MM.1S (cell line): ENCODE data around the gene CYP2D6.

Experiments used
- DNase-seq: peaks from one replicate; pipeline ENCODE4 v3.0.0-alpha.2; 2015
- H2AFZ ChIP-seq: fragments of 300-600 bp; sonication (generic); 2 replicates; pipeline ENCODE4 v1.6.0; 2016; ENCODE audit warnings: antibody characterized with exemption, low read length
- H3F3A ChIP-seq: fragments of 300-600 bp; sonication (generic); 2 replicates; pipeline ENCODE4 v1.6.1; 2016; ENCODE audit warnings: mild to moderate bottlenecking, antibody characterized with exemption, low read length, moderate library complexity, mixed read lengths; ENCODE audit not compliant: insufficient read depth
- H3K27ac ChIP-seq: fragments of 300-600 bp; sonication (generic); 2 replicates; pipeline ENCODE4 v1.5.1; 2016; ENCODE audit warnings: mild to moderate bottlenecking, low read length
- H3K27me3 ChIP-seq: fragments of 300-600 bp; sonication (generic); replicated peaks from 2 replicates; pipeline ENCODE4 v1.6.0; 2016; ENCODE audit warnings: low read length; ENCODE audit not compliant: insufficient read depth
- H3K36me3 ChIP-seq: fragments of 300-600 bp; sonication (generic); replicated peaks from 2 replicates; pipeline ENCODE4 v1.6.1; 2016; ENCODE audit warnings: mild to moderate bottlenecking, low read length, mixed read lengths; ENCODE audit not compliant: insufficient read depth
- H3K4me1 ChIP-seq: fragments of 300-600 bp; sonication (generic); 2 replicates; pipeline ENCODE4 v1.6.1; 2016; ENCODE audit warnings: low read length, mixed read lengths
- H3K4me2 ChIP-seq: fragments of 300-600 bp; sonication (generic); 2 replicates; pipeline ENCODE4 v1.6.0; 2016; ENCODE audit warnings: low read depth, low read length
- H3K4me3 ChIP-seq: fragments of 300-600 bp; sonication (generic); 2 replicates; pipeline ENCODE4 v1.5.1; 2016; ENCODE audit warnings: low read length, mixed read lengths
- H3K79me2 ChIP-seq: fragments of 300-600 bp; sonication (generic); 2 replicates; pipeline ENCODE4 v1.6.1; 2016; ENCODE audit warnings: mixed run types, low read length, mixed read lengths
- H3K9ac ChIP-seq: fragments of 300-600 bp; sonication (generic); 2 replicates; pipeline ENCODE4 v1.6.1; 2016; ENCODE audit warnings: low read length, mixed read lengths
- H3K9me2 ChIP-seq: fragments of 300-600 bp; sonication (generic); replicated peaks from 2 replicates; pipeline ENCODE4 v1.6.1; 2016; ENCODE audit warnings: mild to moderate bottlenecking, low read length, mixed read lengths; ENCODE audit not compliant: insufficient read depth
- H3K9me3 ChIP-seq: fragments of 300-600 bp; sonication (generic); replicated peaks from 2 replicates; pipeline ENCODE4 v1.6.1; 2016; ENCODE audit warnings: mild to moderate bottlenecking, low read length, mixed read lengths; ENCODE audit not compliant: insufficient read depth
- H4K20me1 ChIP-seq: fragments of 300-600 bp; sonication (generic); 2 replicates; pipeline ENCODE4 v1.6.1; 2016; ENCODE audit warnings: mild to moderate bottlenecking, low read length, moderate library complexity, mixed read lengths; ENCODE audit not compliant: insufficient read depth
- EZH2 ChIP-seq: fragments of 300-600 bp; sonication (generic); optimal IDR thresholded peaks from 2 replicates; pipeline ENCODE3; 2017; ENCODE audit warnings: low read depth, mild to moderate bottlenecking, antibody characterized with exemption, low read length, mixed read lengths
- EZH2phosphoT487 ChIP-seq: fragments of 300-600 bp; sonication (generic); IDR thresholded peaks from 2 replicates; pipeline ENCODE4 v1.6.1; 2018; ENCODE audit warnings: antibody characterized with exemption, low read length
- TF ChIP-seq, protein P1 (sequence below): fragments of 300-600 bp; sonication (generic); IDR thresholded peaks from 2 replicates; pipeline ENCODE4 v1.5.1; 2016; ENCODE audit warnings: antibody characterized with exemption, low read length, mixed read lengths

Gene CYP2D6

DNA sequence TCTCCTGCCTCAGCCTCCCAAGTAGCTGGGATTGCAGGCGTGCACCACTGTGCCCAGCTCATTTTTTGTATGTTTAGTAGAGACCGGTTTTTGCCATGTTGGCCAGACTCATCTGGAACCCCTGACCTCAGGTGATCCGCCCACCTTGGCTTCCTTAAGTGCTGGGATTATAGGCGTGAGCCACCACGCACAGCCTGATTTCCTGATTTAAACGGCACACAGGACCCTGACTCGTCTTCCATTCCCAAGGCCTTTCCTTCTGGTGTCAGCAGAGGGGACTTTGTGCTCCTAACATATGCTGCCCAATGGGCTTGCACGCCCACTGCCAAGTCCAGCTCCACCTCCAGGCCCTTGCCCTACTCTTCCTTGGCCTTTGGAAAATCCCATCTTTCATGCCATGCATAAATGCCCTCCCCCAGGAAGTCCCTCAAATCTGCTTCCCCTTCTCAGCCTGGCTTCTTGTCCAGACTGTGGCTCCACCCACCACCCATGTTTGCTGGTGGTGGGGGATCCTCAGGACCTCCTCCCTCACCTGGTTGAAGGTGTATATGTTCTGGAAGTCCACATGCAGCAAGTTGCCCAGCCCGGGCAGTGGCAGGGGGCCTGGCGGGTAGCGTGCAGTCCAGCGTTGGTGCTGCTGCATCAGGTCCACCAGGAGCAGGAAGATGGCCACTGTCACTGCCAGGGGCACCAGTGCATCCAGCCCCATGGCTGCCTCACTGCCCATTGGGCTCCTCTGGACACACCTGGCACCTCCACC, 23.9 kb upstream of the CYP2D6 start:
- no peaks in the 10 kb centered on the region for H3K36me3 ChIP-seq
- no peak overlapping the region for H3K27ac ChIP-seq
- no peaks in the 10 kb centered on the region for H3K9me2 ChIP-seq
- TF ChIP-seq EZH2 = no peak
- TF ChIP-seq EZH2phosphoT487 = no peak
- TF ChIP-seq, protein P1, sequence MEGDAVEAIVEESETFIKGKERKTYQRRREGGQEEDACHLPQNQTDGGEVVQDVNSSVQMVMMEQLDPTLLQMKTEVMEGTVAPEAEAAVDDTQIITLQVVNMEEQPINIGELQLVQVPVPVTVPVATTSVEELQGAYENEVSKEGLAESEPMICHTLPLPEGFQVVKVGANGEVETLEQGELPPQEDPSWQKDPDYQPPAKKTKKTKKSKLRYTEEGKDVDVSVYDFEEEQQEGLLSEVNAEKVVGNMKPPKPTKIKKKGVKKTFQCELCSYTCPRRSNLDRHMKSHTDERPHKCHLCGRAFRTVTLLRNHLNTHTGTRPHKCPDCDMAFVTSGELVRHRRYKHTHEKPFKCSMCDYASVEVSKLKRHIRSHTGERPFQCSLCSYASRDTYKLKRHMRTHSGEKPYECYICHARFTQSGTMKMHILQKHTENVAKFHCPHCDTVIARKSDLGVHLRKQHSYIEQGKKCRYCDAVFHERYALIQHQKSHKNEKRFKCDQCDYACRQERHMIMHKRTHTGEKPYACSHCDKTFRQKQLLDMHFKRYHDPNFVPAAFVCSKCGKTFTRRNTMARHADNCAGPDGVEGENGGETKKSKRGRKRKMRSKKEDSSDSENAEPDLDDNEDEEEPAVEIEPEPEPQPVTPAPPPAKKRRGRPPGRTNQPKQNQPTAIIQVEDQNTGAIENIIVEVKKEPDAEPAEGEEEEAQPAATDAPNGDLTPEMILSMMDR = no peak
- H3K4me3 ChIP-seq = no peak overlapping the region
- no peak overlapping the region for H3K9ac ChIP-seq
- no peak overlapping the region for H2AFZ ChIP-seq
- H4K20me1 ChIP-seq = no peaks in the 10 kb centered on the region
- H3K4me2 ChIP-seq = no peak overlapping the region
- H3K27me3 ChIP-seq = no peaks in the 10 kb centered on the region
- H3K79me2 ChIP-seq = no peaks in the 10 kb centered on the region
- H3K4me1 ChIP-seq = no peaks in the 10 kb centered on the region
- H3F3A ChIP-seq = no peaks in the 10 kb centered on the region
- no peaks in the 10 kb centered on the region for H3K9me3 ChIP-seq
- DNase-seq = no peak

DNA sequence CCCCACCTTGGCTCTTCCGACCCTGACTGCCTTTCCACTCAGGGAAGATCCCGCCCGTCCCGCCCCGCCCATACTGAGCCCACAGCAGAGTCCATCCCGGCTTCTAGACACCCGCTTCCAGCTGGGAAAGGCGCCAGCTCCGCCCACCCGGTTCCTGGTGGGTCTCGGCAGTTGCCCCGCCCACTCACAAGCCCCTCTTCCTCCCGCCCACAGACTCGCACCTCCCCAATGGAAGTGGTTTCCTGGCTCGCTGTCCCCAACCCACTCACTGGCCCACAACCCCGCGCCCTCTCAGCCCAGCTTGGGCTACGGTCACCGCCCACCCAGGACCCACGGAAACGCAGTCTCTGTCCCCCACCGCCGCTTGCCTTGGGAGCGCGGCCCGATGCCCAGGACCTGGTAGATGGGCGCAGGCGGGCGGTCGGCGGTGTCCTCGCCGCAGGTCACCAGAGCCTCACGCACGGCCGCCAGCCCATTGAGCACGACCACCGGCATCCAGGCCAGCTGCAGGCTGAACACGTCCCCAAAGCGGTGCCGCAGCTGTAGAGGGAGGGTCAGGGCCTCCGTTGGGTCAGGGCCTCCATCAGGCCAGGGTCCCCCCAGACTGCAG, 22.2 kb upstream of the CYP2D6 start:
- Histone ChIP-seq H4K20me1 (no peaks in the 10 kb centered on the region), H3K9me2 (no peaks in the 10 kb centered on the region), H3F3A (no peaks in the 10 kb centered on the region), H3K4me3 (no peak overlapping the region), H3K9me3 (no peaks in the 10 kb centered on the region), H3K4me1 (no peaks in the 10 kb centered on the region), H3K4me2 (no peak overlapping the region), H3K36me3 (no peaks in the 10 kb centered on the region), H3K27ac (no peak overlapping the region), H3K79me2 (no peaks in the 10 kb centered on the region), H3K27me3 (no peaks in the 10 kb centered on the region), H2AFZ (no peak overlapping the region), H3K9ac (no peak overlapping the region)
- no peak for DNase-seq
- TF ChIP-seq EZH2 = no peak
- no peak for TF ChIP-seq EZH2phosphoT487
- TF ChIP-seq, protein P1 = no peak

DNA sequence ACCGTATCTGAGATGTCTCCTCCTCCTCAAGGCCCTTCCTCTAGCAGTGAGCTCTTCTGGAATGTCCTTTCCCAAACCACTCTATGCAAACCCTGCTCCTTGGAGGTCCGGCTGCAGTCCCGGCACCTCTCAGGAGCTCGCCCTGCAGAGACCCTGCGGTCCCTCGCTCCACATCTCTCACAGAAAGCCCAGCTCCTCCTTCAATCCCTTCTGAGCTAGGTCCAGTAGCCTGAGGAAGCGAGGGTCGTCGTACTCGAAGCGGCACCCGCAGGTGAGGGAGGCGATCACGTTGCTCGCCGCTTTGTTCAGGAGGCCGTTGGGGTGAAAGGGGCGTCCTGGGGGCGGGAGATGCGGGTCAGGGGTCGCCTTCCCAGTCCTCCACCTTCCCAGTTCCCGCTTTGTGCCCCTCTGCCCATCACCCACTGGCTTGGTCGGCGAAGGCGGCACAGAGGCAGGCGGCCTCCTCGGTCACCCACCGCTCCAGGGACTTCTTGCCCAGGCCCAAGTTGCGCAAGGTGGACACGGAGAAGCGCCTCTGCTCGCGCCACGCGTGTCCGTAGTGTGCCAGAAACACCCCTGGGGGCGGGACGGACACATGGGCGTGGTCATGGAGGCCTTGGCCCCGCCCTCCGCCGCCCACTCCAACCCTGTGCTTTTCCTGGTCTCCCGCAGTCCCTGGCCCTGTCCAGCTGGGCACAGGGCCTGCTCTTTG, 21.5 kb upstream of the CYP2D6 start:
- H4K20me1 ChIP-seq = no peaks in the 10 kb centered on the region
- H2AFZ ChIP-seq = no peak overlapping the region
- no peaks in the 10 kb centered on the region for H3K9me3 ChIP-seq
- H3K4me2 ChIP-seq = no peak overlapping the region
- no peaks in the 10 kb centered on the region for H3K4me1 ChIP-seq
- no peaks in the 10 kb centered on the region for H3K79me2 ChIP-seq
- no peaks in the 10 kb centered on the region for H3F3A ChIP-seq
- TF ChIP-seq EZH2phosphoT487 = no peak
- TF ChIP-seq, protein P1 = no peak
- TF ChIP-seq EZH2 = no peak
- H3K4me3 ChIP-seq = no peak overlapping the region
- no peak for DNase-seq
- no peaks in the 10 kb centered on the region for H3K27me3 ChIP-seq
- H3K36me3 ChIP-seq = no peaks in the 10 kb centered on the region
- no peaks in the 10 kb centered on the region for H3K9me2 ChIP-seq
- no peak overlapping the region for H3K27ac ChIP-seq
- no peak overlapping the region for H3K9ac ChIP-seq
